Esophagus squamous epithelium (tissue), 5 donors: Measurements from ENCODE around the gene ZC3H13. TPM values are rescaled to one million over a fixed set of nuclear protein-coding genes. Genes with fewer than 3 reads are reported as not detected.

ENCODE experiments used
- DNase-seq: peaks from one replicate; lab custom pipeline; 2025; lab: John Stamatoyannopoulos, UW
- H3K27ac ChIP-seq, 4 donors: fragments of 200-600 bp; sonication (generic); one replicate each; pipeline ENCODE4 v1.5.1; 2016 to 2019; ENCODE audit warnings: mild to moderate bottlenecking in 1 of 4
- H3K27me3 ChIP-seq, 4 donors: fragments of 200-600 bp; sonication (generic); 1 replicate in 3 of 4; 2 replicates in 1 of 4; pipeline versions ENCODE4 v1.5.1 to v1.6.0; 2017 to 2021; ENCODE audit warnings: antibody characterized with exemption in 1 of 4
- H3K36me3 ChIP-seq, 3 donors: fragments of 200-600 bp; sonication (generic); one replicate each; pipeline ENCODE4 v1.5.1; 2016 to 2019
- H3K4me1 ChIP-seq, 3 donors: fragments of 200-600 bp; sonication (generic); one replicate each; pipeline ENCODE4 v1.5.1; 2017 to 2019
- H3K4me3 ChIP-seq, 4 donors: fragments of 200-600 bp; sonication (generic); 1 replicate in 3 of 4; 2 replicates in 1 of 4; pipeline ENCODE4 v1.5.1; 2016 to 2019; ENCODE audit warnings: mild to moderate bottlenecking in 2 of 4, moderate library complexity in 1 of 4
- H3K9me3 ChIP-seq, 3 donors: fragments of 200-600 bp; sonication (generic); one replicate each; pipeline ENCODE4 v1.5.1; 2016 to 2019
- POLR2A ChIP-seq, 4 donors: fragments of 450-650 bp; IDR thresholded peaks; one replicate each; pipeline ENCODE4 v1.6.1; 2017; ENCODE audit warnings: antibody characterized with exemption in 4 of 4, mild to moderate bottlenecking in 4 of 4, moderate library complexity in 3 of 4
- WGBS, 2 donors: methylation state at CpG; one replicate each; pipeline ENCODE4 v1.1.5; 2018; 5-methylcytosine and 5-hydroxymethylcytosine counted together
- intact Hi-C: fragments of 100-400 bp; cut with DNase I; formaldehyde crosslinking; loops from one replicate; pipeline ENCODE4 v1.15.0; 2022
- total RNA-seq, 4 donors: library from RNA; depleted of rRNA; stranded (reverse); fragments of >200 nt; gene quantifications; one replicate each; pipeline ENCODE4 v1.1.0, GENCODE V29; 2016
- TF ChIP-seq, protein P1 (sequence below), 6 experiments: fragments of 450-650 bp in 4 of 6; fragments of 200-600 bp in 2 of 6; sonication (generic) in 2 of 6; IDR thresholded peaks; one replicate each; pipeline ENCODE4 v1.5.1; 2016 to 2019; ENCODE audit warnings: antibody characterized with exemption in 6 of 6, mild to moderate bottlenecking in 4 of 6, moderate library complexity in 4 of 6
- donor health status: DM: yes; HTN: yes; CAD: no.

ZC3H13 gene
- total RNA-seq, 4 donors from 2014 or later: 12.4 to 28.8 (median 15.3) TPM

GRCh38 chr13:45909673-45910072 is 142.9 kb downstream of the ZC3H13 start:
- Histone ChIP-seq H3K4me3 (no peak overlapping the region), H3K4me1 (no peaks in the 10 kb centered on the region), H3K36me3 (no peaks in the 10 kb centered on the region), H3K27me3 (no peaks in the 10 kb centered on the region), H3K27ac (no peak overlapping the region), H3K9me3 (no peaks in the 10 kb centered on the region)
- no peak for DNase-seq
- WGBS, 2 donors: 70 to 80% methylated on average over 2 to 5 of the region's 7 CpGs
- intact Hi-C loops: no loop called here
- no peak for TF ChIP-seq POLR2A (IDR thresholded peaks at IDR 0.05)
- TF ChIP-seq, protein P1, sequence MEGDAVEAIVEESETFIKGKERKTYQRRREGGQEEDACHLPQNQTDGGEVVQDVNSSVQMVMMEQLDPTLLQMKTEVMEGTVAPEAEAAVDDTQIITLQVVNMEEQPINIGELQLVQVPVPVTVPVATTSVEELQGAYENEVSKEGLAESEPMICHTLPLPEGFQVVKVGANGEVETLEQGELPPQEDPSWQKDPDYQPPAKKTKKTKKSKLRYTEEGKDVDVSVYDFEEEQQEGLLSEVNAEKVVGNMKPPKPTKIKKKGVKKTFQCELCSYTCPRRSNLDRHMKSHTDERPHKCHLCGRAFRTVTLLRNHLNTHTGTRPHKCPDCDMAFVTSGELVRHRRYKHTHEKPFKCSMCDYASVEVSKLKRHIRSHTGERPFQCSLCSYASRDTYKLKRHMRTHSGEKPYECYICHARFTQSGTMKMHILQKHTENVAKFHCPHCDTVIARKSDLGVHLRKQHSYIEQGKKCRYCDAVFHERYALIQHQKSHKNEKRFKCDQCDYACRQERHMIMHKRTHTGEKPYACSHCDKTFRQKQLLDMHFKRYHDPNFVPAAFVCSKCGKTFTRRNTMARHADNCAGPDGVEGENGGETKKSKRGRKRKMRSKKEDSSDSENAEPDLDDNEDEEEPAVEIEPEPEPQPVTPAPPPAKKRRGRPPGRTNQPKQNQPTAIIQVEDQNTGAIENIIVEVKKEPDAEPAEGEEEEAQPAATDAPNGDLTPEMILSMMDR (IDR thresholded peaks at IDR 0.05): no peak

DNA sequence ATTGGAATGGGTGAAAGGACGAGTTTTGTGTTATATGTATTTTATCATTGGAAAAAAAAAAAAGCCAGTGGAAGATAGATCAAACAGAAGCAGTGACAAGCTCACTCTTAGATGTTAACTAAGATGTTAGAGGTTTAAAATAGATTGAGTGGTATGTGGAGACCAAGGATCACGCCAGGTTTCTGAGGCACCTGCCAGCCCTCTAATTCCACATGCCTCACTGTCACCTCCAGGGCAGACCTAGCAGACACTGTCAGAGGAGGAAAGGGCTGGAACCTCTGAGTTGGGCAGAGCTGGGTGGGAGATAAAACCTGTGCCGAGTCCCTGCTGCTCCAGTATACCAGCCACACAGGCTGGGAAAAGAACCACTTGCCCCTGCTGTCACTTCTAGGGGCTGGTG is 143.5 kb downstream of the ZC3H13 start:
- Histone ChIP-seq H3K27ac (no peak overlapping the region), H3K4me3 (no peak overlapping the region), H3K4me1 (no peaks in the 10 kb centered on the region), H3K27me3 (no peaks in the 10 kb centered on the region), H3K36me3 (no peaks in the 10 kb centered on the region), H3K9me3 (no peaks in the 10 kb centered on the region)
- 64 to 71% methylated on average over 2 to 3 of the region's 3 CpGs for WGBS, 2 donors
- DNase-seq: no peak
- TF ChIP-seq, protein P1 (IDR thresholded peaks at IDR 0.05): no peak
- no peak for TF ChIP-seq POLR2A (IDR thresholded peaks at IDR 0.05)
- intact Hi-C loops: no loop called here

- intact Hi-C loops: no loop called here
- TF ChIP-seq POLR2A (IDR thresholded peaks at IDR 0.05): no peak
- TF ChIP-seq, protein P1 (IDR thresholded peaks at IDR 0.05): no peak
- H3K4me3 ChIP-seq: no peak overlapping the region
- WGBS, 2 donors: 73 to 75% methylated on average over 11 of the region's 11 CpGs
- no peak overlapping the region for H3K27ac ChIP-seq
- H3K36me3 ChIP-seq: no peaks in the 10 kb centered on the region
- H3K9me3 ChIP-seq: no peaks in the 10 kb centered on the region
- H3K4me1 ChIP-seq: no peaks in the 10 kb centered on the region
- no peaks in the 10 kb centered on the region for H3K27me3 ChIP-seq
- DNase-seq: no peak
These were observed 145.0 kb downstream of the ZC3H13 start for GRCh38 chr13:45907503-45907902.

Other genes starting within 250 kb of the ZC3H13 start
- under 1 TPM in 1 of 4 donors, not detected in 3; 0.09 TPM for gene SIAH3, start 201.0 kb downstream of the ZC3H13 start, total RNA-seq
- gene CPB2, start 52.3 kb upstream of the ZC3H13 start, total RNA-seq: not detected
- 10 to 100 TPM in 3 of 4 donors, 1 to 10 TPM in 1; 8.7 to 33.9 (median 21.9) TPM for gene LCP1, start 129.4 kb upstream of the ZC3H13 start, total RNA-seq
- gene LRRC63, start 159.2 kb upstream of the ZC3H13 start, total RNA-seq: not detected